ENCODE results near the gene CTSS. TPM values are rescaled to one million over a fixed set of nuclear protein-coding genes. Genes with fewer than 3 reads are reported as not detected.
A peak's percentile ranks its signal among the peaks of the same experiment; 100 is the strongest.

CTSS gene
- total RNA-seq, 2 experiments from 2014 or later, result 38.7 to 40.6 TPM

DNA sequence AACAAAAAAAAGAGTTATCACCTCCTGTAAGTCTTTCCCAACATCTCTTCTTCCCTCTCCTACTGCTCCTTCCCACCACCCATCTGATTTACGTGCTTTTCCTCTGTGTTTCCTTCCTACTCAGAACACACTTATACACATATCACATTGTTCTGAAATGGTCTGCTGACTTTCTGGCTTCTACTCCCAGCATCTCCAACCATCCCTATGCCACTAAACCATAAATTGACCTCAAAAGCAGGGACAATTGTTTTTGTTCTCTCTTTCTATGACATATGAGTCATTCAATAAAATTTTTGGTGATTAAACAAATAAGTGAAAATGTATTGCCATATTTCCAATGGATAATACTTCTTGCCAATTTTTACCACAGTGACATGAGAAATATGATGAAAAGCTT, 76.8 kb downstream of the CTSS start:
- no TSS peak for BruUV-seq (replicated peaks)
- CTCF ChIA-PET (ENCODE audit: unreplicated experiment), result no interaction called here
- Histone ChIP-seq H3K9me2 (ENCODE audit: insufficient read depth, low read length) (no peaks in the 10 kb centered on the region), H3K36me3 (ENCODE audit: insufficient read depth, low read length) (peaks cover 72% of the 10 kb centered on the region), H3K4me2 (ENCODE audit: low read length) (no peak overlapping the region), H3K4me3 (ENCODE audit: low read depth, low read length, poor library complexity, severe bottlenecking) (no peak overlapping the region), H3K27ac (ENCODE audit: low read depth, low read length, poor library complexity, severe bottlenecking) (no peak overlapping the region), H3K4me1 (ENCODE audit: insufficient read depth, low read length, poor library complexity, severe bottlenecking) (peaks cover 9% of the 10 kb centered on the region), H3K79me2 (ENCODE audit: insufficient read depth, low read depth, low read length) (peaks cover 5% of the 10 kb centered on the region; the same call in 1 of the 2 replicates), H2AFZ (ENCODE audit: low read length) (no peak overlapping the region), H4K20me1 (ENCODE audit: insufficient read depth, low read length) (no peaks in the 10 kb centered on the region), H3K9me3 (ENCODE audit: low read length) (no peaks in the 10 kb centered on the region)
- TF ChIP-seq, protein P1, sequence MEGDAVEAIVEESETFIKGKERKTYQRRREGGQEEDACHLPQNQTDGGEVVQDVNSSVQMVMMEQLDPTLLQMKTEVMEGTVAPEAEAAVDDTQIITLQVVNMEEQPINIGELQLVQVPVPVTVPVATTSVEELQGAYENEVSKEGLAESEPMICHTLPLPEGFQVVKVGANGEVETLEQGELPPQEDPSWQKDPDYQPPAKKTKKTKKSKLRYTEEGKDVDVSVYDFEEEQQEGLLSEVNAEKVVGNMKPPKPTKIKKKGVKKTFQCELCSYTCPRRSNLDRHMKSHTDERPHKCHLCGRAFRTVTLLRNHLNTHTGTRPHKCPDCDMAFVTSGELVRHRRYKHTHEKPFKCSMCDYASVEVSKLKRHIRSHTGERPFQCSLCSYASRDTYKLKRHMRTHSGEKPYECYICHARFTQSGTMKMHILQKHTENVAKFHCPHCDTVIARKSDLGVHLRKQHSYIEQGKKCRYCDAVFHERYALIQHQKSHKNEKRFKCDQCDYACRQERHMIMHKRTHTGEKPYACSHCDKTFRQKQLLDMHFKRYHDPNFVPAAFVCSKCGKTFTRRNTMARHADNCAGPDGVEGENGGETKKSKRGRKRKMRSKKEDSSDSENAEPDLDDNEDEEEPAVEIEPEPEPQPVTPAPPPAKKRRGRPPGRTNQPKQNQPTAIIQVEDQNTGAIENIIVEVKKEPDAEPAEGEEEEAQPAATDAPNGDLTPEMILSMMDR (conservative IDR thresholded peaks at IDR 0.05; ENCODE audit: low read length), result no peak
- no peak for TF ChIP-seq EZH2phosphoT487 (IDR thresholded peaks at IDR 0.05; ENCODE audit: borderline replicate concordance, low read depth, low read length)
- no peak for DNase-seq (ENCODE audit: low spot score)
- intact Hi-C loops (cut with micrococcal nuclease; ENCODE audit: unreplicated experiment), result no loop called here
- POLR2A ChIA-PET, result interaction anchor here (0.6 to 0.9 kb wide), 2 partner anchors 42 to 414 kb away, joined by 3 read pairs; no protein-coding TSS in a partner anchor

GRCh38 chr1:150686275-150686674, 79.3 kb downstream of the CTSS start:
- Histone ChIP-seq H3K4me3 (ENCODE audit: low read depth, low read length, poor library complexity, severe bottlenecking) (no peak overlapping the region), H3K9me2 (ENCODE audit: insufficient read depth, low read length) (no peaks in the 10 kb centered on the region), H3K27ac (ENCODE audit: low read depth, low read length, poor library complexity, severe bottlenecking) (no peak overlapping the region), H3K9me3 (ENCODE audit: low read length) (no peaks in the 10 kb centered on the region), H3K4me1 (ENCODE audit: insufficient read depth, low read length, poor library complexity, severe bottlenecking) (peaks cover 11% of the 10 kb centered on the region), H3K79me2 (ENCODE audit: insufficient read depth, low read depth, low read length) (peaks cover 8% of the 10 kb centered on the region; the same call in 1 of the 2 replicates), H2AFZ (ENCODE audit: low read length) (no peak overlapping the region), H3K4me2 (ENCODE audit: low read length) (no peak overlapping the region), H4K20me1 (ENCODE audit: insufficient read depth, low read length) (no peaks in the 10 kb centered on the region), H3K36me3 (ENCODE audit: insufficient read depth, low read length) (peaks cover 63% of the 10 kb centered on the region)
- ChIA-PET POLR2A (interaction anchor here (0.8 kb wide), 1 partner anchor 10 kb away, joined by 3 read pairs; no protein-coding TSS in a partner anchor), CTCF (ENCODE audit: unreplicated experiment) (no interaction called here)
- DNase-seq (ENCODE audit: low spot score), result no peak
- intact Hi-C loops (cut with micrococcal nuclease; ENCODE audit: unreplicated experiment), result no loop called here
- no TSS peak for BruUV-seq (replicated peaks)
- TF ChIP-seq EZH2phosphoT487 (IDR thresholded peaks at IDR 0.05; ENCODE audit: borderline replicate concordance, low read depth, low read length), result no peak
- TF ChIP-seq, protein P1 (conservative IDR thresholded peaks at IDR 0.05; ENCODE audit: low read length), result no peak

GRCh38 chr1:150683914-150684313, 81.7 kb downstream of the CTSS start:
- Histone ChIP-seq H3K4me2 (ENCODE audit: low read length) (peak overlapping the region; percentile 67), H3K9me2 (ENCODE audit: insufficient read depth, low read length) (no peaks in the 10 kb centered on the region), H3K4me3 (ENCODE audit: low read depth, low read length, poor library complexity, severe bottlenecking) (peak overlapping the region; percentile 21), H3K36me3 (ENCODE audit: insufficient read depth, low read length) (peaks cover 52% of the 10 kb centered on the region), H3K9me3 (ENCODE audit: low read length) (no peaks in the 10 kb centered on the region), H3K27ac (ENCODE audit: low read depth, low read length, poor library complexity, severe bottlenecking) (peak overlapping the region; percentile 40), H4K20me1 (ENCODE audit: insufficient read depth, low read length) (no peaks in the 10 kb centered on the region), H2AFZ (ENCODE audit: low read length) (no peak overlapping the region), H3K79me2 (ENCODE audit: insufficient read depth, low read depth, low read length) (peaks cover 8% of the 10 kb centered on the region; the same call in 1 of the 2 replicates), H3K4me1 (ENCODE audit: insufficient read depth, low read length, poor library complexity, severe bottlenecking) (peaks cover 11% of the 10 kb centered on the region)
- no TSS peak for BruUV-seq (replicated peaks)
- no peak for TF ChIP-seq EZH2phosphoT487 (IDR thresholded peaks at IDR 0.05; ENCODE audit: borderline replicate concordance, low read depth, low read length)
- TF ChIP-seq, protein P1 (conservative IDR thresholded peaks at IDR 0.05; ENCODE audit: low read length), result no peak
- CTCF ChIA-PET (ENCODE audit: unreplicated experiment), result interaction anchor here (0.9 kb wide), 1 partner anchor 9 kb away, joined by 4 read pairs; no protein-coding TSS in a partner anchor
- intact Hi-C loops (cut with micrococcal nuclease; ENCODE audit: unreplicated experiment), result no loop called here
- POLR2A ChIA-PET, result interaction anchor here (0.6 to 2.0 kb wide), 11 partner anchors 9 to 137 kb away, joined by 3 to 18 read pairs (median 4); partner anchors contain the start of genes ENSA and GOLPH3L
- peak; percentile 53 for DNase-seq (ENCODE audit: low spot score)

All from OCI-LY7 (cell line).